Right kidney (tissue), 1 donor: ENCODE results near the gene PTPN7.
"Not testable (repeated sequence)": the region's sequence is repeated elsewhere in the genome, so short reads cannot be mapped to it uniquely, and the experiment has no call there.

Experiments used
- DNase-seq: peaks from one replicate; pipeline ENCODE4 v3.0.0-alpha.2; 2016

Gene PTPN7

GRCh38 chr1:202189918-202190715, 29.7 kb upstream of the PTPN7 start:
- no peak for DNase-seq

- no peak for DNase-seq
Observed at GRCh38 chr1:202189001-202189790, 28.8 kb upstream of the PTPN7 start.

- no peak for DNase-seq
Observed at GRCh38 chr1:202187697-202188407, 27.4 kb upstream of the PTPN7 start.

DNA sequence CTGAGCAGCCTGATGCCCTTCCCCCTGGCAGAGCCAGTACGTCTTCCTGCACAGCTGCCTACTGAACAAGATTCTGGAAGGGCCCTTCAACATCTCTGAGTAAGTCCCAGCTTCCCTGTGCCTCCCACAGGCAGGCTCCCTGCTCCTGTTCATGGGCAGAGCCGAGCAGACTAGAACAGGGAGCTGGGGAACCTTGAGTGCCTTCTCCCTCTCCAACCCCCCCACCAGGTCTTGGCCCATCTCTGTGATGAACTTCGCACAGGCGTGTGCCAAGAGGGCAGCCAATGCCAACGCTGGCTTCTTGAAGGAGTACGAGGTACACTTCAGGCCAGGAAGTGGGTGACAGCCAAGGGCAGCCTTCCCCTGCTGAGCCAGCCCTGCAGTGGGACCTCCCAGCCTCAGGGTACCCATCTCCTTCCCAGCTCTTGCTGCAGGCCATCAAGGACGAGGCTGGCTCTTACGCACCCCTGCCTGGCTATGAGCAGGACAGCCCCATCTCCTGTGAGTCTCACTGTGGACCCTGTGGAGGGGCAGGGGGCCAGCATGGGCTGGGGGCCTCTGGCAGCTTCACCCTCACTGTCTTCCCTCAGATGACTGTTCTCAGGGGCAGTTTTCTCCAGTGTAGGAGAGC, 26.8 kb upstream of the PTPN7 start:
- no peak for DNase-seq

GRCh38 chr1:202186327-202186726, 25.9 kb upstream of the PTPN7 start:
- DNase-seq: no peak

- DNase-seq: peak; percentile 59
Observed at GRCh38 chr1:202184750-202185460, 24.5 kb upstream of the PTPN7 start.

DNA sequence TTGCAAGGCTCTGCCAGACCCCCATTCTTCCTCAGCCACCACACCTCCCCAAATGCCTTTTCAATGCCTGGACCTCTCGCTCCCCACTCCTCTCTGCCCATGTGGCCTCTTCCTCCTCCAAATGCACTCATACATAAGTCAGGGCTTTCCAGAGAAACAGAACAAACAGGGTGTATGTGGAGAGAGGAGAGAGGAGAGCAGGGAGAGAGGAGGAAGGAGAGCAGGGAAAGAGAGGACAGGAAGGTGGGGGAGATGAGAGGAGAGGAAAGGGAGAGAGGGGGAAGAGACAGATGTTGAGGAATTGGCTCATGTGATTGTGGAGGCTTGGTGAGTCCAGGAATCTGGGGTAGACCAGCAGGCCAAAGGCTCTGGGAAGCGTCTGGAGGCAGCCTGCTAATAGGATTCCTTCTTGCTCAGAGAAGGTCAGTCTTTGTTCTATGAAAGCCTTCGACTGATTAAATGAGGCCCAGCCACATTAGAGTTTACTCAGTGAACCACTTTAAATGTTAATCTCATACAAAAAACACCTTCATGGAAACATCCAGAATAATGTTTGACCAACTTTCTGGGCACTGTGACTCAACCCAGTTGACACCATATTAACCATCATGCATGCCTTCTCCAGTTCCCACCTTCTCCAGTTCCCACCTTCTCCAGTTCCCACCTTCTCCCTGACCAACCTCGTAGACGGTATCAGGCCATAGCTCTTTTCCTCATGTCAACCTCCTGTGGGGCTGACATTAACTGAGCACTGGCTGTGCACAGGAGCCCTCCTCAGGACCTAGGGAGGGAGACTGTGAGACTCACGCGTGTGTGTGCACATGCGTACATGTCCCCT, 21.9 kb upstream of the PTPN7 start:
- no peak for DNase-seq

- no peak for DNase-seq
Observed at GRCh38 chr1:202181586-202181985, 21.2 kb upstream of the PTPN7 start.

GRCh38 chr1:202180751-202181139, 20.3 kb upstream of the PTPN7 start:
- DNase-seq: not testable (repeated sequence)

DNA sequence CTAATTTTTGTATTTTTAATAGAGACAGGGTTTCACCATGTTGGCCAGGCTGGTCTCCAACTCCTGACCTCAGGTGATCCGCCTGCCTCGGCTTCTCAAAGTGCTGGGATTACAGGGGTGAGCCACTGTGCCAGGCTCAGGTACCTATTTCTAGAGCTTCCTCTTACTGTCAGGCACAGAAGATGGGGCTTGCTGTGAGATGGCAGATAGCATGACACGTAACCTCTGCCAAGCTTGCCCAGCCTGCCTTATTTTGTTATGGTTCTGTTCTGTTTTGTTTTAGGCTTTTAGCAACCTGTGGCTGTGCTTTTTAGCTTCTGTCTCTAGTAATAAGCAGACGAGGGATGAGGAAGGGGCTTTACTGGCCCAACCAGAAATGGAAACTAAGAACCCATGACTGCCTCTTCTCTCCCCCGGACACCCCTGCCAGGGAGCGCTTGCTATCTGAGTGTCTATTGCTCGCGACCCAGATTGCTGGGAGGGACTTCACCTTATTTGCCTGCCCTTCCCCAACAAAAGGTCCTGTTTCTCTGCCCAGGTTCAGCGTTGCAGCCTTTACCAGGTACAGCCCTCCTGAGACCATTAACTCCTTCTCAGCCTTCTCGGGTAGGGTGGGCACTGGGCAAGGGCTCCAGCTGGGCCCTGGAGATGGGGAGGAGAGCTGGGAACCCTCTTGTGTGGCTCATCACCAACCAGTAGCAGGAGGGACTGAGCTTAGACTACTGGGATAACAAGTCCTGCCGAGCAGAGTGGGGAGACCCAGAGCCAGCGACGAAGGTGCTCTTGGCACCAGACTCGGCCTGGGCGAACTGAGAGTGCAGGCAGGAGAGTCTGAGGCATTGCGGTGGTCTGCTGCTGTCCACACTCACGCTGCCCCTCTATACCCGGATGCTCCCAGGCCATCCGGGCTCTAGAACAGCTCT, 19.7 kb upstream of the PTPN7 start:
- DNase-seq: no peak

DNA sequence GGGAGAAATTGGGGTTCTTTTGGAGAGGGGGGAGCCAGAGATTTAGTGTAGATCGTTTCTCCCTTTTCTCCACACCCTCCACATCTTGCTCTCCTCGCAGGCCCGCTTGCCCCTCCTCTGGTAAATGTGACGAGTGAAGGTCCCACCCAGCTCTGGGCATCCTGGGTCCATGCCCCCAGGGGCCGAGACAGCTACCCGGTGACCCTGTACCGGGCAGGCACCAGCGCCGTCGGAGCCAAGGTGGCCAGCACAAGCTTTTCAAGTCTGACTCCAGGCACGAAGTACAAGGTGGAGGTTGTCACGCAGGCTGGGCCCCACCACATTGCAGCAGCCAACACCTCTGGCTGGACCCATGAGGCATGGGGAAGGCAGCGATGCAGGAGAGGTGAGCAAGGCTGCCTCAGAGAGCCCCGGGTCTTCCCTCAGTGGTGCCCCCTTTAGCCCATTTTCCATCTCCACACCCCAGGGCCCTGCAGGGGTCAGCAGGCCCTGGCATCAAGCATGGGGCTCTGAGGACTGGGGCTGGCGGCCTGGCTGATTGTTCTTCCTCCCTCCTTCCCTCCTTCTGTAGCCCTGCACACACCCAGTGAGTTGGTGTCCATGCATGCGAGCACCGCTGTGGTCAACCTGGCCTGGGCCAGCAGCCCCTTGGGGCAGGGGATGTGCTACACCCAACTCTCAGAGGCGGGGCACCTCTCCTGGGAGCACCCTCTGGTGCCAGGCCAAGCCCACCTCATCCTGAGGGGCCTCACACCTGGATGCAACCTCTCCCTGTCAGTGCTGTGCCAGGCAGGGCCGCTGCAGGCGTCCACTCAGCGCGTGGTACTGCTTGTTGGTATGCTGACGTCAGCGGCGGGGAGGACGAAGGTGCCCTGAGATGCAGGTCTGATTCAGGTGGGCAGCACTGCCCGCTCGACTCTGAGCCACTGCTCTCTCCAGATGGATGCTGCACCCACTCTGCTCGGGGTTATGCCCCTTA, 16.8 kb upstream of the PTPN7 start:
- no peak for DNase-seq

- no peak for DNase-seq
Observed at GRCh38 chr1:202173993-202174392, 13.6 kb upstream of the PTPN7 start.

DNA sequence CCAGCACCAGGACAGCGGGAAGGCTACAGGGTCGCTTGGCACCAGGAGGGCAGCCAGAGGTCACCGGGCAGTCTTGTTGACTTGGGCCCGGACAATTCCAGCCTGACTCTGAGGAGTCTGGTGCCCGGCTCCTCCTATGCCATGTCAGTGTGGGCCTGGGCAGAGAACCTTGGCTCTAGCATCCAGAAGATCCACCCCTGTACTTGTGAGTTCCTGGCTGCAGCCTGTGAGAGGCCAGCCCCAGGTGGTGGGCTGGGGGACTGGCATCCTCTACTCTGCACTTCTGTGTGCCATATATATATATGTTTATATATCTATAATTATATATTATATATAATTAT, 11.6 kb upstream of the PTPN7 start:
- DNase-seq: no peak

- DNase-seq: no peak
Observed at GRCh38 chr1:202171292-202172014, 11.1 kb upstream of the PTPN7 start.

GRCh38 chr1:202170726-202171125, 10.3 kb upstream of the PTPN7 start:
- DNase-seq: no peak

DNA sequence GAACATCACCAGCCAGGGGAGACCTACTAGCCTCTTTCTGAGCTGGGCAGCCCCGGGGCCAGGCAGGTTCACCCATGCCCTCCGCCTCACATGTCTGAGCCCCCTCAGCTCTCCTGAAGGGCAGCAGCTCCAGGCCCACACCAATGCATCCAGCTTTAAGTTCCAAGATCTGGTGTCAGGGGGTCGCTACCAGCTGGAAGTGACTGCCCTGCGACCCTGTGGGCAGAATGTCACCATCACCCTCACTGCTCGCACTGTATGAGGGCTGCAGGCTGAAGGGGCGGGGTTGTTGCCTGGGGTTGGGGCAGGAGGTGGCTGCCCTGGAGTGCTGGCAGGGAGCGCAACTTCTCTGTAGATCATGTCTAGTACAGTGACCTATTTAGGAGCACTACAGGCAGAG, 8.5 kb upstream of the PTPN7 start:
- no peak for DNase-seq

GRCh38 chr1:202167708-202168415, 7.5 kb upstream of the PTPN7 start:
- DNase-seq: no peak
